ENCODE results near the gene RABGAP1L. TPM values are rescaled to one million over a fixed set of nuclear protein-coding genes. Genes with fewer than 3 reads are reported as not detected.

Gene RABGAP1L
- total RNA-seq, 2 experiments from 2014 or later = 98.1 to 158 TPM

GRCh38 chr1:174871886-174872285 lies 712.6 kb downstream of the RABGAP1L start:
- Histone ChIP-seq H4K20me1 (ENCODE audit: insufficient read depth, low read length) (no peaks in the 10 kb centered on the region), H3K4me3 (ENCODE audit: low read depth, low read length, poor library complexity, severe bottlenecking) (peak overlapping the region; percentile 25), H3K79me2 (ENCODE audit: insufficient read depth, low read depth, low read length) (peaks cover 41% of the 10 kb centered on the region), H3K9me3 (ENCODE audit: low read length) (peaks cover 14% of the 10 kb centered on the region; the same call in 1 of the 2 replicates), H2AFZ (ENCODE audit: low read length) (peak overlapping the region; percentile 46; the same call in 1 of the 2 replicates), H3K4me2 (ENCODE audit: low read length) (peak overlapping the region; percentile 97), H3K4me1 (ENCODE audit: insufficient read depth, low read length, poor library complexity, severe bottlenecking) (peaks cover 53% of the 10 kb centered on the region), H3K27ac (ENCODE audit: low read depth, low read length, poor library complexity, severe bottlenecking) (peak overlapping the region; percentile 89), H3K36me3 (ENCODE audit: insufficient read depth, low read length) (peaks cover 20% of the 10 kb centered on the region), H3K9me2 (ENCODE audit: insufficient read depth, low read length) (no peaks in the 10 kb centered on the region)
- no peak for TF ChIP-seq EZH2phosphoT487 (IDR thresholded peaks at IDR 0.05; ENCODE audit: borderline replicate concordance, low read depth, low read length)
- TF ChIP-seq, protein P1, sequence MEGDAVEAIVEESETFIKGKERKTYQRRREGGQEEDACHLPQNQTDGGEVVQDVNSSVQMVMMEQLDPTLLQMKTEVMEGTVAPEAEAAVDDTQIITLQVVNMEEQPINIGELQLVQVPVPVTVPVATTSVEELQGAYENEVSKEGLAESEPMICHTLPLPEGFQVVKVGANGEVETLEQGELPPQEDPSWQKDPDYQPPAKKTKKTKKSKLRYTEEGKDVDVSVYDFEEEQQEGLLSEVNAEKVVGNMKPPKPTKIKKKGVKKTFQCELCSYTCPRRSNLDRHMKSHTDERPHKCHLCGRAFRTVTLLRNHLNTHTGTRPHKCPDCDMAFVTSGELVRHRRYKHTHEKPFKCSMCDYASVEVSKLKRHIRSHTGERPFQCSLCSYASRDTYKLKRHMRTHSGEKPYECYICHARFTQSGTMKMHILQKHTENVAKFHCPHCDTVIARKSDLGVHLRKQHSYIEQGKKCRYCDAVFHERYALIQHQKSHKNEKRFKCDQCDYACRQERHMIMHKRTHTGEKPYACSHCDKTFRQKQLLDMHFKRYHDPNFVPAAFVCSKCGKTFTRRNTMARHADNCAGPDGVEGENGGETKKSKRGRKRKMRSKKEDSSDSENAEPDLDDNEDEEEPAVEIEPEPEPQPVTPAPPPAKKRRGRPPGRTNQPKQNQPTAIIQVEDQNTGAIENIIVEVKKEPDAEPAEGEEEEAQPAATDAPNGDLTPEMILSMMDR (conservative IDR thresholded peaks at IDR 0.05; ENCODE audit: low read length) = no peak
- ChIA-PET POLR2A (interaction anchor here (0.7 to 3.3 kb wide), 8 partner anchors 9 to 411 kb away, joined by 3 to 24 read pairs (median 5); no protein-coding TSS in a partner anchor), CTCF (ENCODE audit: unreplicated experiment) (no interaction called here)
- no peak for DNase-seq (ENCODE audit: low spot score)
- intact Hi-C loops (cut with micrococcal nuclease; ENCODE audit: unreplicated experiment) = no loop called here
- no TSS peak for BruUV-seq (replicated peaks)

GRCh38 chr1:174872615-174873058 lies 713.3 kb downstream of the RABGAP1L start:
- BruUV-seq (replicated peaks) = no TSS peak
- DNase-seq (ENCODE audit: low spot score) = peak; percentile 71
- Histone ChIP-seq H3K27ac (ENCODE audit: low read depth, low read length, poor library complexity, severe bottlenecking) (peak overlapping the region; percentile 89), H3K9me3 (ENCODE audit: low read length) (peaks cover 14% of the 10 kb centered on the region; the same call in 1 of the 2 replicates), H3K9me2 (ENCODE audit: insufficient read depth, low read length) (no peaks in the 10 kb centered on the region), H3K4me1 (ENCODE audit: insufficient read depth, low read length, poor library complexity, severe bottlenecking) (peaks cover 61% of the 10 kb centered on the region), H3K79me2 (ENCODE audit: insufficient read depth, low read depth, low read length) (peaks cover 49% of the 10 kb centered on the region), H3K36me3 (ENCODE audit: insufficient read depth, low read length) (peaks cover 22% of the 10 kb centered on the region), H3K4me3 (ENCODE audit: low read depth, low read length, poor library complexity, severe bottlenecking) (peak overlapping the region; percentile 13), H2AFZ (ENCODE audit: low read length) (peak overlapping the region; percentile 17; the same call in 1 of the 2 replicates), H4K20me1 (ENCODE audit: insufficient read depth, low read length) (no peaks in the 10 kb centered on the region), H3K4me2 (ENCODE audit: low read length) (peak overlapping the region; percentile 97)
- TF ChIP-seq, protein P1 (conservative IDR thresholded peaks at IDR 0.05; ENCODE audit: low read length) = no peak
- TF ChIP-seq EZH2phosphoT487 (IDR thresholded peaks at IDR 0.05; ENCODE audit: borderline replicate concordance, low read depth, low read length) = no peak
- intact Hi-C loops (cut with micrococcal nuclease; ENCODE audit: unreplicated experiment) = no loop called here
- ChIA-PET CTCF (ENCODE audit: unreplicated experiment) (no interaction called here), POLR2A (interaction anchor here (0.7 to 3.3 kb wide), 9 partner anchors 21 to 412 kb away, joined by 3 to 24 read pairs (median 5); no protein-coding TSS in a partner anchor)

Measured in OCI-LY7 (cell line).